ENCODE results near the gene ST7L.

The ST7L gene

DNA sequence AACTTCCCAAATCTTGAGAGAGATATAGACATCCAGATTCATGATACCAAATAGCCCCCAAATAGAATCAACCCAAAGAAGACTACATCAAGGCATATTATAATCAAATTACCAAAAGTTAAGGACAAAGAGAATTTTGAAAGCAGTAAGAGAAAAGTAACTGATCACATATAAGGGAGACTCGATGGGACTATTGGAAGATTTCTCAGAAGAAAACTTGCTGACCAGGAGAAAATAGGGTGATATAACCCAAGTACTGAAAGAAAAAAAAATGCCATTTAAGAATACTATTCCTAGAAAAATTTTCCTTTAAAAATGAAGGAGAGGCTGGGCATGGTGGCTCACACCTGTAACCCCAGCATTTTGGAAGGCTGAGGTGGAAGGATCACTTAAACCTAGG, 140.6 kb downstream of the ST7L start:
- no peak overlapping the region for H3K27ac ChIP-seq (ENCODE audit: low read length)
- no peak overlapping the region for H3K4me3 ChIP-seq (ENCODE audit: low read length)
- no peaks in the 10 kb centered on the region for H3K27me3 ChIP-seq (ENCODE audit: control insufficient read depth, insufficient read depth, low read length)
- H3K36me3 ChIP-seq (ENCODE audit: control insufficient read depth, low read depth, low read length): no peaks in the 10 kb centered on the region
- no peaks in the 10 kb centered on the region for H3K9me3 ChIP-seq (ENCODE audit: control insufficient read depth, low read depth, low read length)
- no peak overlapping the region for H3K9ac ChIP-seq (ENCODE audit: low read length)
- no peaks in the 10 kb centered on the region for H3K4me1 ChIP-seq (ENCODE audit: control insufficient read depth, low read depth, low read length)

DNA sequence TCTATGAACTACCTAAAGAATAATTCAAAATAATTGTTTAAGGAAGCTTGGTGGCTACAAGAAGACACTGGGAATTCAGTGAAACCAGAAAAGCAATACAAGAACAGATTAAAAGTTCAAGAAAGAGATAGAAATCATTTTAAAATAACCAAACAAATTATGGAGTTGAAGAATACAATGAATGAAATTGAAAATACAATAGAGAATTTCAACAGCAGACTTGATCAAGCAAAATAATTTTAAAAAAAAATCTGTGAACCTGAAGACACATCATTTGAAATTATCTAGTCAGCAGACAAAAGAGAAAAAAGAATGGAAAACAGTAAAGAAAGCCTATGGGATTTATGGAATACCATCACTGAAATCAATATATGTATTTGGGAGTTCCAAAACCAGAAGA, 141.4 kb downstream of the ST7L start:
- Histone ChIP-seq H3K27ac (ENCODE audit: low read length) (no peak overlapping the region), H3K9ac (ENCODE audit: low read length) (no peak overlapping the region), H3K4me1 (ENCODE audit: control insufficient read depth, low read depth, low read length) (no peaks in the 10 kb centered on the region), H3K9me3 (ENCODE audit: control insufficient read depth, low read depth, low read length) (no peaks in the 10 kb centered on the region), H3K27me3 (ENCODE audit: control insufficient read depth, insufficient read depth, low read length) (no peaks in the 10 kb centered on the region), H3K4me3 (ENCODE audit: low read length) (no peak overlapping the region), H3K36me3 (ENCODE audit: control insufficient read depth, low read depth, low read length) (no peaks in the 10 kb centered on the region)
